GM19324 (cell line): ENCODE results near the gene CASZ1.

Experiments used
- ATAC-seq: cut with Tn5 transposase; IDR thresholded peaks from one replicate; pipeline ENCODE4 v1.9.1; 2021; ENCODE audit warnings: mild to moderate bottlenecking, moderate library complexity; ENCODE audit not compliant: unreplicated experiment, low FRiP score

Gene CASZ1

GRCh38 chr1:10662090-10662688 lies 134.3 kb downstream of the CASZ1 start:
- no peak for ATAC-seq

DNA sequence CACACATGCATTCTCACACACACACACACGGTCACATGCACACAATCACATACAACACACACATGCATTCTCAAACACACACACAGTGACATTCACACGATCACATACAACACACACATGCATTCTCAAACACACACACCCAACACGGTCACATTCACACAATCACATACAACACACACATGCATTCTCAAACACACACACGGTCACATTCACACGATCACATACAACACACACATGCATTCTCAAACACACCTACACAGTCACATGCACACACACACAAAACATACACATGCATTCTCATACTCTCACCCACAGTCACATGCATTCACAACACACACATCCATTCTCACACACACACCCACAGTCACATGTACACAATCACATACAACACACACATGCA lies 135.0 kb downstream of the CASZ1 start:
- ATAC-seq = no peak

DNA sequence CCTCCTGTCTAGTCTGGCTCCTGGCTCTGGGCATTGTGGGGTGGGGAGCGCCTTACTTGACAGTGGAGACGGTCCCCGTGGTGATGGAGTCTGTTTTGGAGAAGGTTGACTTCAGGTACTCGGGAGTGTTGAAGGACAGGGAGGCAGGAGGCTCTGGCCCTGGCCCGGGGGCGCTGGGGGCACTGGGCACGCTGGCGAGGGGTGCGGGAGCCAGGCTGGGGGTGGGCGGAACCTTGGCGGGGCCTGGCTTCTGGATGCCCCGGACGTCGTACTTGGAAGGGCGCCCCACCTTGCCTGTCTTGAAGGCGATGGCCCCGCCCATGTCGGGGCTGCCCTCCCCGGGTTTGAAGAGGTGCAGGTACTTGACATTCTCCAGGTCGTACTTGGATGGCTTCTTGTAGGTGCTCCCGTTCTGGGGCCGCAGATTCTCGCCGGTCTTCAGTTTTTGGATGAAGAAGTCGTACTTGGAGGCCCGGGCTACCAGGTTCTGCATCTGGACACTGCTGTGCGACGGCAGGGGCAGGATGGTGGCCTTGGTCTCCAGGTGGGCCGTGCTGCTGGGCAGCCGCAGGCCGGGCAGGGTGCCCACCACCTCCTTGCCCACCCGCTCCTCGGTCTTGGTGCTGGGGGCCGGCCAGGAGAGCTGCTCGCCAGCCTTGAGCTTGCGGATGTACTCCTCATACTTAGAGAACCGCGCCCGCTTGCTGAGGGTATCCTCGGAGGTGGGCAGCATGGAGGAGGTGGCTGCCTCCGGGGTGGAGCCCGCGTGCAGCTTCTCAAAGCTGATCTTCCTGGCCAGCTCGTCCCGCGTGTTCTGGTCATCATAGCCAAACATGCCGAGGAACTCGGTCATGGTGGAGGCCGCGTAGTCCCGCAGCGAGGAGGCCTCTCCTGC lies 136.6 kb downstream of the CASZ1 start:
- ATAC-seq = no peak

GRCh38 chr1:10659218-10659617 lies 137.2 kb downstream of the CASZ1 start:
- no peak for ATAC-seq

- no peak for ATAC-seq
Observed at GRCh38 chr1:10658396-10659066, 137.9 kb downstream of the CASZ1 start.

DNA sequence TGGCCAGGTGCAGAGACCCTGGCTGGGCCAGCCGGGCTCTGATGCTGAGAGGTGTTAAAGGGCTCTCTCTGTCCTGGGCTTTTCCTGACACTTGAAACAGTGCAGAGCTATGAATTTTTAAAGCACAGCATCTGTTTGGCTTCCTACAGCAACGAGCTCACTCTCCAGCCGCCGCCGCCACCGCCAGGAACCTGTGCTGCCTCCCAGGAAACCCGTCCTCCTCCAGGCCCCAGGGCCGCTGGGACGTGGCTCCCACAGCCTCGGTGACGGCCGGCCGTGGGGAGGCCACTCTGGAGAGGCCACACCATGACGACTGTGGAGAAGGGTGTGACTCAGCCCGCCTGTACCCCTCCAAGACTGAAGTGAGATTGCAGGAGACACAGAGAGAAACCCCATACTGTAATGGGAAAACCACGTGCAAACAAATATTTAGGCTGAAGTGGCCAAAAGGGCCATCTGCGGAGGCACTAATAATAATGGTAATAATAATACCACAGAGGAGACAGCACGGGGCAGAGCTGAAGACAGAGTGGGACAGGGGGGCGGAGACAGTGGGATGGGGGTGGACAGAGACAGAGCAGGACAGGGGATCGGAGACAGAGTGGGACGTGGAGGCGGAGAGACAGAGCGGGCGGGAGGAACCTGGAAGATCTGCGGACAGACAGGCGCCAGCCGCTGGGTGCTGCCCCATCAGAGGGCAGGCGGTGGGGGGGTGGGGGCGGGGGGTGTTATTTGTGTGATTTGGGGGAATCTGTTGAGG lies 139.2 kb downstream of the CASZ1 start:
- no peak for ATAC-seq

DNA sequence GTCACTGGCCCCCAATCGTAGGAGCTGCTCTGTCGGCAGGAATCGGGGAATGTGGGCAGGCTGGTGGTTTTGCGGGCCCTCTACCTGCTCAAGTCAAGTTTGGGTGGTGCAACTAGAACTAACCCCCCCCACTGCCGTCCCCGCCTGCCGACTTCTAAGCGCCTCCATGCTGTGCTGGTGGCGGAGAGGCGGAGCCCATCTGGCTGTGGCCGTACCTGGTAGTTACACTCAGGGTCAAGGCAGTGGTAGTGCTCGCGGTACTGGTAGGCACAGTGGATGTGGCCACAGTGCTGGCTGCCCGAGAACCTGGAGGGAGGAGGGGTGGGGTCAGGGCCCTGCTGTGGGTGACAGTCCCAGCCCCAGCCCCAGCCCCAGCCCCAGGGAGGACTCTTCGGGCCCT lies 140.0 kb downstream of the CASZ1 start:
- no peak for ATAC-seq

DNA sequence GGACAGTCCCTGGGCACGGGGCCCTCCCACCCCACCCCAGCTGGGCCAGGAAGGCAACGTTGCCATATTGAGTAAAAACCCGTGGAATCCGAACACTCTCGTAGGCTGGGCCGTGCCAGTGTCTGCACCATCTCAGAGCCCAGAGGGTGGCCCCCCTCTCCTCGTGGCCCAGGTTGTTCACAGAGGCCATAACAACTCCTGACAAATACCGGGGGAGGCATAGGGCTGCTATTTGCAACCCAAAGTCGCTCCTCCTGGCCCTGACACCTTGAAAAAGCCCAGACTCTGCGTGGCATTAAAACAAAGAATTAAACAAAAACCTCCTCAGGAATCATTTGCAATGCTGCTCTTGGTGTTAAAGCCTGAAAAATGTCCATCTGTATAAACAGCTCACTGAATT lies 141.4 kb downstream of the CASZ1 start:
- ATAC-seq = no peak

DNA sequence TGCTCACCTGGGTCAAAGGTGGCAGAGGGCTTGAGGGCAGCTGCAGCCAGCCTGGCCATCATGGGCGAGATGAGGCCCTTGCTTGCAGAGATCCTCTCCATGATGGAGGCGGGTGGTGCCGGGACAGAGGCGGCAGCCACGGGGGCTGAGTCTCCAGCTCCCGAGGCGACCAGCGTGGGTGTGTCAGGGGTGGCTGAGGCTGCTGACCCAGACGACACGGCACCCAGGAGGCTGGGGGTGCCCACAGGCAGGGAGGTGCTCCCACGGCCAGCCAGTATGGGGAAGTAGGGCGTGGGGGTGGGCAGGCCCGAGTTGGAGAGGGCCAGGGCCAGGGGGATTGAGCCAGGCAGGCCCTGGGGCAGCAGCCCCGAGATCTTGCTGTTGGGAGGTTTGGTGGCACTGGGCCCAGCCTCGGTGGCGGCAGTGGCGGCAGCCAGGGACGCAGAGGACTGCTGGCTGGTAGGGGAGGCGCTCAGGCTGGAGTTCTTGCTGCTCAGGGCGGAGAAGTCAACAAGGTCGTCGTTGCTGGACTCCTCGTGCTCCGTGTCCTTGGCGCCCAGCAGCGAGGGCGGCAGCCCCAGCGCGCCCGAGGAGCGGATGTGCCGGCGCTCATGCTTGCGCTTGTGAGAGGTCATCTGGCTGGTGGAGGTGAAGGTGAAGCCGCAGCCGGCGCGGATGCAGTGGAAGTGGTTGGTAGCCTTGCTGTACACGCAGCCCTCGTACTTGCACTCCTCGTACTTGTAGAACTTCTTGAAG lies 142.9 kb downstream of the CASZ1 start:
- ATAC-seq = no peak

DNA sequence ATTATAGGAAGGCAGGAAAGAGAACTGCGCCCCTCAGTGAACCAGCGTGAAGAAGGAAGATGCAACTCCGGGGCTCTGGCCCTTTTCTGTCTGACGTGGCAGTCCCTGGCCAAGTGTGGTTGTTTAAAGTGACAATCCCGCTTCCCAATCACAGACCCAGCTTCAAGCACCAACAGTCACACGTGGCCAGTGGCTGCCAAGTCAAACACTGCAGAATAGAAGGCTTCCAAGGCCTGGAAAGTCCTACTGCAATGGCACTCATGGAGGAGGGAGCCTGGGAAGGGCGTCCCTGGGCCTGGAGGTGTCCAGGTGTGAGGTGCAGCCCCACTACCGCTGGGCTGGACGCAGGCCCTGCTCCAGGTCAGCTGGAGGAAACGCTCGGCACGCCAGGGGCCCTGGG lies 143.8 kb downstream of the CASZ1 start:
- no peak for ATAC-seq

DNA sequence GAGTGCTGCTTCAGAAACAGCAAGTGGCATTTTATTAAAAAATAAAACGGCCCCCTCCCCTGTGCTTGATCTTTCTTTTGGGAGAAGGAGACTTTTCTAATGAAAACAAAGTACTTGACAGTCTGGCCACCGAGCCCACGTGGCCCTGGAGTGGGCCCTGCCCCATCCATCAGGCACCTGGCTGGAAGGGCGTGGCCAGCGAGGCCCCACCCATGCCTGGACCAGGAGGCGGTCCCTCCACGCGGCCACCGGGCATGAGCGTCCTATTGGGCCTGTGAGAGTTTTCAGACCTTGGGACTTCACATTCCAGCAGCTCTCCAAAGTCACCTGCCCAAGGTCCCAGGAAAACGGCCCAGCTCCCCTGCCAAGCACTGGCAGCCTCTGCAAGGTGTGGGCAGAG lies 144.7 kb downstream of the CASZ1 start:
- no peak for ATAC-seq

GRCh38 chr1:10651389-10651766 lies 145.1 kb downstream of the CASZ1 start:
- no peak for ATAC-seq

GRCh38 chr1:10650556-10651388 lies 145.7 kb downstream of the CASZ1 start:
- ATAC-seq = no peak

GRCh38 chr1:10649517-10650201 lies 146.8 kb downstream of the CASZ1 start:
- no peak for ATAC-seq

DNA sequence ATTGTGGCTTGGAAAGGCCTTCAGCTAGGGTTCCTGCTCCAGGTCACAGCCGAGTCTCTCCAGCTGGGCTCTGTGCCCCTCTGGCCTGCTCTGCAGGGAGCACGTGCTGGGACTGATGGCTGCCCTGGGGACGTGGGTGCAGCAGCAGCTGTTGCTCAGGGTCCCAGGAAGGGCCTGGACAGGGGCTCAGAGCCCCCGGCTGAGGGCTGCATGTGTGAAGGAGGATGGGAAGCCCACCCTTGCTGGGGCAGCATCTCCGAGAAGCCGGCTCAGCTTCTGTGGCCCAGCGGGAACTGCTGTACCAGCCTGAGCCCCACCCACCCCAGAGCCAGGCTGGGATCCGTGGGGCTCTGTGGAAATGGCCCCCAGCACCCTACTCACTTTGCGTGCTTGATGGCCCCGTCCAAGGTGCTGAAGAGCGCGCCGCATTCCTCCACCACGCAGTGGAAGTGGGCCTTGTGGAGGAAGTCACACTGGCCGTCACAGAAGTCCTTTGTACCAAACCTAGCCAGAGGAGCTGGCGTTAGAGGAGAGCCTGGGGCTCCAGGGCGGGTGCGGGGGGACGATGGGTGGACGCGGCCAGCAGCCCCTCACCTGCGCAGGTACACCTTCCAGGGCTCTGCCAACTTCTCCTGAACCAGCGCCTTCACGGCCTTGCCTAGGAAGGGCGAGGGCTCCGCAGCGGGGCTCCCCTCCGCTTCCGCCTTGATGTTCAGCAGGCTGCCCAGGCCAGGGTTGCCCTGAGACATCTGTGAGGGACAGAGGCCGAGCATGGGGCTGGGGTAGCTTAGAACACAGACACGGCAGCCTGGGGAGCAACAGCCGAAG lies 147.5 kb downstream of the CASZ1 start:
- ATAC-seq = no peak

- ATAC-seq = no peak
Observed at GRCh38 chr1:10647414-10648170, 148.9 kb downstream of the CASZ1 start.

- no peak for ATAC-seq
Observed at GRCh38 chr1:10646347-10646861, 150.0 kb downstream of the CASZ1 start.
